DND-41 (cell line): ENCODE measurements around the gene TTLL11.

Experiments
- ATAC-seq: fragments of 200-7000 bp; cut with Tn5 transposase; 3 replicates; pipeline ENCODE4 v1.9.1; 2021; ENCODE audit warnings: low read depth; ENCODE audit not compliant: insufficient read depth
- DNase-seq: peaks from one replicate; pipeline ENCODE4 v3.0.0-alpha.2; 2020
- H2AFZ ChIP-seq: 2 replicates; pipeline ENCODE4 v1.6.0; 2012; ENCODE audit warnings: low read depth, low read length
- H3K27ac ChIP-seq: 2 replicates; pipeline ENCODE4 v1.5.1; 2012; ENCODE audit warnings: low read length, inconsistent platforms
- H3K27me3 ChIP-seq: fragments of 200-600 bp; sonication (generic); 2 replicates; pipeline ENCODE4 v1.6.0; 2012; ENCODE audit warnings: low read length, mild to moderate bottlenecking, inconsistent platforms; ENCODE audit not compliant: insufficient read depth, poor library complexity
- H3K36me3 ChIP-seq: 2 replicates; pipeline ENCODE4 v1.5.1; 2012; ENCODE audit warnings: low read length, inconsistent platforms; ENCODE audit not compliant: insufficient read depth
- H3K4me1 ChIP-seq: 2 replicates; pipeline ENCODE4 v1.5.1; 2012; ENCODE audit warnings: mild to moderate bottlenecking, low read length; ENCODE audit not compliant: insufficient read depth
- H3K4me2 ChIP-seq: 2 replicates; pipeline ENCODE4 v1.6.0; 2012; ENCODE audit warnings: mild to moderate bottlenecking, moderate library complexity, low read length, inconsistent platforms; ENCODE audit not compliant: insufficient read depth
- H3K4me3 ChIP-seq, 2 experiments: fragments of 200-600 bp in 1 of 2; shearing (Covaris generic) in 1 of 2; 2 replicates each; pipeline ENCODE4 v1.5.1; 2012 to 2016; ENCODE audit warnings: inconsistent platforms in 2 of 2, low read length in 2 of 2, mild to moderate bottlenecking in 2 of 2, low read depth in 1 of 2, moderate library complexity in 1 of 2
- H3K79me2 ChIP-seq: 2 replicates; pipeline ENCODE4 v1.6.0; 2012; ENCODE audit warnings: low read length, inconsistent platforms; ENCODE audit not compliant: insufficient read depth
- H3K9ac ChIP-seq: 2 replicates; pipeline ENCODE4 v1.6.0; 2012; ENCODE audit warnings: low read depth, mild to moderate bottlenecking, inconsistent platforms, low read length, moderate library complexity
- H3K9me3 ChIP-seq: 2 replicates; pipeline ENCODE4 v1.5.1; 2012; ENCODE audit warnings: low read length, moderate library complexity, mild to moderate bottlenecking, inconsistent platforms; ENCODE audit not compliant: insufficient read depth, severe bottlenecking
- H4K20me1 ChIP-seq: 2 replicates; pipeline ENCODE4 v1.6.0; 2012; ENCODE audit warnings: low read length; ENCODE audit not compliant: insufficient read depth
- EZH2 ChIP-seq: IDR thresholded peaks from 3 replicates; pipeline ENCODE4 v1.6.1; 2012; ENCODE audit warnings: borderline replicate concordance, low read depth, mild to moderate bottlenecking, moderate library complexity, low read length, inconsistent platforms; ENCODE audit not compliant: severe bottlenecking
- TF ChIP-seq, protein P1 (sequence below): IDR thresholded peaks from 2 replicates; pipeline ENCODE4 v1.5.1; 2012; ENCODE audit warnings: borderline replicate concordance, low read length, moderate library complexity, mild to moderate bottlenecking; ENCODE audit not compliant: poor library complexity, severe bottlenecking; ENCODE audit errors: extremely low read depth

The TTLL11 gene

DNA sequence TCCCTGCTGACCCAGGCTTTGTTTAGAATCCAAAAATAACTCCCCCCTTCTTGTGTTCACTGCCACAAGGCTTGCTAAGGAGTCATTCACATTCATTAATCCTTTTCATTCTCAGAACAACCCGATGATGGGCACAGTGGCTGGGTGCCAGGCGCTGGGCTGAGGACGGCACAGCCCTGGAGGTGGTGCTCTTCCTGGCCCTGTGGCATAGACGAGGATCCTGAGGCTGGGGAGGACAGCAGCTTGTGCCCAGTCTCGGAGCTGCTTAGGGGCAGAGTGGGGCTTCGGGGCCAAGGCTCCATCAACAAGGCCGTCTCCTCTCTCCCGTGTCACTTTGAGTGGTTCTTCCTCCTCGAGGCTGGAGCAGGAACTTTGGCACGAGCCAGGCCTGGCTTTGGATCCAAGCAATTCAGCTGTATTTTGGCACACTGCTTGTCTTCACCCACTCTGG is 166.7 kb downstream of the TTLL11 start:
- no peak overlapping the region for H3K4me2 ChIP-seq
- no peak overlapping the region for H3K9ac ChIP-seq
- H3K27ac ChIP-seq, result no peak overlapping the region
- TF ChIP-seq, protein P1, sequence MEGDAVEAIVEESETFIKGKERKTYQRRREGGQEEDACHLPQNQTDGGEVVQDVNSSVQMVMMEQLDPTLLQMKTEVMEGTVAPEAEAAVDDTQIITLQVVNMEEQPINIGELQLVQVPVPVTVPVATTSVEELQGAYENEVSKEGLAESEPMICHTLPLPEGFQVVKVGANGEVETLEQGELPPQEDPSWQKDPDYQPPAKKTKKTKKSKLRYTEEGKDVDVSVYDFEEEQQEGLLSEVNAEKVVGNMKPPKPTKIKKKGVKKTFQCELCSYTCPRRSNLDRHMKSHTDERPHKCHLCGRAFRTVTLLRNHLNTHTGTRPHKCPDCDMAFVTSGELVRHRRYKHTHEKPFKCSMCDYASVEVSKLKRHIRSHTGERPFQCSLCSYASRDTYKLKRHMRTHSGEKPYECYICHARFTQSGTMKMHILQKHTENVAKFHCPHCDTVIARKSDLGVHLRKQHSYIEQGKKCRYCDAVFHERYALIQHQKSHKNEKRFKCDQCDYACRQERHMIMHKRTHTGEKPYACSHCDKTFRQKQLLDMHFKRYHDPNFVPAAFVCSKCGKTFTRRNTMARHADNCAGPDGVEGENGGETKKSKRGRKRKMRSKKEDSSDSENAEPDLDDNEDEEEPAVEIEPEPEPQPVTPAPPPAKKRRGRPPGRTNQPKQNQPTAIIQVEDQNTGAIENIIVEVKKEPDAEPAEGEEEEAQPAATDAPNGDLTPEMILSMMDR, result no peak
- TF ChIP-seq EZH2, result no peak
- H3K36me3 ChIP-seq, result no peaks in the 10 kb centered on the region
- no peaks in the 10 kb centered on the region for H3K79me2 ChIP-seq
- no peak for DNase-seq
- H2AFZ ChIP-seq, result no peak overlapping the region
- no peaks in the 10 kb centered on the region for H3K4me1 ChIP-seq
- H3K9me3 ChIP-seq, result no peaks in the 10 kb centered on the region
- H4K20me1 ChIP-seq, result no peaks in the 10 kb centered on the region
- no peak for ATAC-seq
- no peaks in the 10 kb centered on the region for H3K27me3 ChIP-seq
- no peak overlapping the region for H3K4me3 ChIP-seq

DNA sequence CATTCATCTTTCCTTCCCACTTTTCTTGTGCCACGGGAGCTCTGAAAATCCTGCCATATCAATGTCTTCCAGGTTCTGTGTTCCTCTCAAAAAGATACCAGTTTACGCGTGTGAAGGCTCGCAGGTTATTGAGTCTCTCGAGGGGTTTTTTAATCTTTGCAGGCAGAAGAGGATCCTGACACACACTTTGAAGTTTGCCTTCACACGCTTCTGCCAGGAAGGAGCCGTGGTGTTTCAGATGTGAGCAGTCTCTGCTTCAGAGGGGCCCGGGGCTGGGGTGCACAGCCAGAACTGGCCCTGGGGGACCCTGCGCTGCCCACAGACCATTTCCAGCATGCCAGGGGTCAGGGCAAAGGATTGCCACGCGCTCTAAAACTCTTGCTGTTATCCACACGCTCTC is 167.2 kb downstream of the TTLL11 start:
- H2AFZ ChIP-seq, result no peak overlapping the region
- H3K4me1 ChIP-seq, result no peaks in the 10 kb centered on the region
- no peaks in the 10 kb centered on the region for H3K36me3 ChIP-seq
- no peak overlapping the region for H3K4me3 ChIP-seq
- ATAC-seq (no peak), DNase-seq (no peak)
- no peak overlapping the region for H3K4me2 ChIP-seq
- TF ChIP-seq, protein P1, result no peak
- TF ChIP-seq EZH2, result no peak
- H3K27ac ChIP-seq, result no peak overlapping the region
- no peaks in the 10 kb centered on the region for H3K9me3 ChIP-seq
- no peaks in the 10 kb centered on the region for H4K20me1 ChIP-seq
- no peak overlapping the region for H3K9ac ChIP-seq
- H3K79me2 ChIP-seq, result no peaks in the 10 kb centered on the region
- no peaks in the 10 kb centered on the region for H3K27me3 ChIP-seq

GRCh38 chr9:121924700-121925099 is 168.4 kb downstream of the TTLL11 start:
- no peak for ATAC-seq
- no peak overlapping the region for H2AFZ ChIP-seq
- no peak overlapping the region for H3K27ac ChIP-seq
- H3K27me3 ChIP-seq, result no peaks in the 10 kb centered on the region
- no peak for DNase-seq
- H3K9ac ChIP-seq, result no peak overlapping the region
- TF ChIP-seq, protein P1, result no peak
- TF ChIP-seq EZH2, result no peak
- no peaks in the 10 kb centered on the region for H3K4me1 ChIP-seq
- no peak overlapping the region for H3K4me3 ChIP-seq
- no peaks in the 10 kb centered on the region for H3K36me3 ChIP-seq
- H4K20me1 ChIP-seq, result no peaks in the 10 kb centered on the region
- no peaks in the 10 kb centered on the region for H3K9me3 ChIP-seq
- H3K4me2 ChIP-seq, result no peak overlapping the region
- no peaks in the 10 kb centered on the region for H3K79me2 ChIP-seq

- Histone ChIP-seq H3K36me3 (no peaks in the 10 kb centered on the region), H3K4me2 (no peak overlapping the region), H3K27me3 (no peaks in the 10 kb centered on the region), H3K27ac (no peak overlapping the region), H3K4me1 (no peaks in the 10 kb centered on the region), H3K9me3 (no peaks in the 10 kb centered on the region), H3K9ac (no peak overlapping the region), H3K4me3 (no peak overlapping the region), H2AFZ (no peak overlapping the region), H4K20me1 (no peaks in the 10 kb centered on the region), H3K79me2 (no peaks in the 10 kb centered on the region)
- TF ChIP-seq EZH2, result no peak
- TF ChIP-seq, protein P1, result no peak
- DNase-seq, result no peak
- ATAC-seq, result no peak
Measured at GRCh38 chr9:121921444-121921843, 171.7 kb downstream of the TTLL11 start.
